Measurements from ENCODE around the gene SP1.

DNA sequence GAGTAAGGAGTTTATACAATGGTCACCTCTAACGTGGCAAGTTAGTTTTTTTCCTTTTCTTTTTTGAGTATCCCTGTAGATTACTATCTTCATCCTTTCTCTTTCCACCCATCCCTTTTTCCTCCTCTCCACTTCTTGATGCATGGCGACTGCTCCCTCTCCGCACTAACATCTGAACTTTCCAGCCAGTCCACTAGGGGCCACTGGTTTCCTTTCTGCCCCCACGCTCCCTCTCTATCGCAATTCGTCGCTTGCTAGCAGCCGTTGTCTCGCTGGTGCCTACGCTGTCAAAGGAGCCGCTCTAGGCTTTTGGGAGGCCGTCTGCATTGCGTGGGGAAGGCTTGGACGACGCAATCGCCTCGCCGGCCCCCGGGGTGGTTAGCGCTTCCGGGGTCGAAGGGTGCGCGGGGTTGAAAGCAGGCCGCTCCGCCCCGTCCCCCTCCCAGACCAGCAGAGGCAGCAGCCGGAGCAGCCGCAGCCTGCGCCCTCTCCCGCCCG, 71.7 kb downstream of the SP1 start, which contains the start of gene PCBP2:
- TF ChIP-seq, protein P1, sequence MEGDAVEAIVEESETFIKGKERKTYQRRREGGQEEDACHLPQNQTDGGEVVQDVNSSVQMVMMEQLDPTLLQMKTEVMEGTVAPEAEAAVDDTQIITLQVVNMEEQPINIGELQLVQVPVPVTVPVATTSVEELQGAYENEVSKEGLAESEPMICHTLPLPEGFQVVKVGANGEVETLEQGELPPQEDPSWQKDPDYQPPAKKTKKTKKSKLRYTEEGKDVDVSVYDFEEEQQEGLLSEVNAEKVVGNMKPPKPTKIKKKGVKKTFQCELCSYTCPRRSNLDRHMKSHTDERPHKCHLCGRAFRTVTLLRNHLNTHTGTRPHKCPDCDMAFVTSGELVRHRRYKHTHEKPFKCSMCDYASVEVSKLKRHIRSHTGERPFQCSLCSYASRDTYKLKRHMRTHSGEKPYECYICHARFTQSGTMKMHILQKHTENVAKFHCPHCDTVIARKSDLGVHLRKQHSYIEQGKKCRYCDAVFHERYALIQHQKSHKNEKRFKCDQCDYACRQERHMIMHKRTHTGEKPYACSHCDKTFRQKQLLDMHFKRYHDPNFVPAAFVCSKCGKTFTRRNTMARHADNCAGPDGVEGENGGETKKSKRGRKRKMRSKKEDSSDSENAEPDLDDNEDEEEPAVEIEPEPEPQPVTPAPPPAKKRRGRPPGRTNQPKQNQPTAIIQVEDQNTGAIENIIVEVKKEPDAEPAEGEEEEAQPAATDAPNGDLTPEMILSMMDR (IDR thresholded peaks at IDR 0.05; ENCODE audit: insufficient read depth, low read depth, low read length) = peak; percentile 81
- no peak for TF ChIP-seq EZH2 (IDR thresholded peaks at IDR 0.05; ENCODE audit: insufficient read depth, low read length)
